HG02798 (cell line): ENCODE measurements around the gene NMB.

ENCODE experiments used
- ATAC-seq: cut with Tn5 transposase; IDR thresholded peaks from one replicate; pipeline ENCODE4 v1.9.1; 2021; ENCODE audit warnings: mild to moderate bottlenecking; ENCODE audit not compliant: unreplicated experiment, poor library complexity

NMB gene

DNA sequence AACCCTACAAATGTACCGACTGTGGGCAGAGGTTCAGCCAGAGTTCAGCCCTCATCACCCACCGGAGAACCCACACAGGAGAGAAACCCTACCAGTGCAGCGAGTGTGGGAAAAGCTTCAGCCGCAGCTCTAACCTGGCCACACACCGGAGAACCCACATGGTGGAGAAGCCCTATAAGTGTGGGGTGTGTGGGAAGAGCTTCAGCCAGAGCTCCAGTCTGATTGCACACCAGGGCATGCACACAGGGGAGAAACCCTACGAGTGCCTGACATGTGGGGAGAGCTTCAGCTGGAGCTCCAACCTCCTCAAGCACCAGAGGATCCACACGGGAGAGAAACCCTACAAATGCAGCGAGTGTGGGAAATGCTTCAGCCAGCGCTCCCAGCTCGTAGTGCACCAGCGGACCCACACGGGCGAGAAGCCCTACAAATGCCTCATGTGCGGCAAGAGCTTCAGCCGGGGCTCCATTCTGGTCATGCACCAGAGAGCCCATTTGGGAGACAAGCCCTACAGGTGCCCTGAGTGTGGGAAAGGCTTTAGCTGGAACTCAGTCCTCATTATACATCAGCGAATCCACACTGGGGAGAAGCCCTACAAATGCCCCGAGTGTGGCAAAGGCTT, 36.5 kb downstream of the NMB start:
- no peak for ATAC-seq

DNA sequence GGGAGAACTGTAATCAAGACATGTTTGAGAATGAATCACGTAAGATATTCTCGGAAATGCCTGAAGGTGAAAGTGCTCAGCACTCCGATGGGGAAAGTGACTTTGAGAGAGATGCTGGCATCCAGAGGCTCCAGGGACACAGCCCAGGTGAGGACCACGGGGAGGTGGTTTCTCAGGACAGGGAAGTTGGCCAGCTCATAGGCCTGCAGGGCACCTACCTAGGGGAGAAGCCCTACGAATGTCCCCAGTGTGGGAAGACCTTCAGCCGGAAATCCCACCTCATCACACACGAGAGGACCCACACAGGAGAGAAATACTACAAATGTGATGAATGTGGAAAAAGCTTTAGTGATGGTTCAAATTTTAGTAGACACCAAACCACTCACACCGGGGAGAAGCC, 37.4 kb downstream of the NMB start:
- ATAC-seq: no peak

DNA sequence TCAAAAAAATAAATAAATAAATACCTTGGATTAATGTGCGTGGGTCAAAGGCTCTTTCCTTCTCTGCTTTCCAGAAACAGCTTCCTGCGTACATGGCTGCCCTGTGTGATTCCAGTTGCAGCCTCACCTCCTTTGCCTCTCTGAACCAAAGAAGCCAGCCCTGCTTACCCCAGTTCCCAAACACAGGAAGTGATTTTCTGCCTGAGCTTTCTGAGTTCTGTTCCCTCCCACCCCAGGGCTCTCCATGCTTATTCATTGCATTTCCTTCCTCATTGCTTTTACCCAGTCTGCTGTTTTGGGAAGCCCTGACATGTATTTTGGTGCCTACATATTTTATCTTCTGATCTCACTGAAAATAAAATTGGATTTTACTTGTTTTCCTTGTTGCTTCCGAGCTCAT, 41.8 kb downstream of the NMB start:
- ATAC-seq: no peak

- ATAC-seq: no peak
Observed at GRCh38 chr15:84611631-84612030, 46.4 kb downstream of the NMB start.

- ATAC-seq: no peak
Observed at GRCh38 chr15:84609818-84610525, 48.0 kb downstream of the NMB start.

DNA sequence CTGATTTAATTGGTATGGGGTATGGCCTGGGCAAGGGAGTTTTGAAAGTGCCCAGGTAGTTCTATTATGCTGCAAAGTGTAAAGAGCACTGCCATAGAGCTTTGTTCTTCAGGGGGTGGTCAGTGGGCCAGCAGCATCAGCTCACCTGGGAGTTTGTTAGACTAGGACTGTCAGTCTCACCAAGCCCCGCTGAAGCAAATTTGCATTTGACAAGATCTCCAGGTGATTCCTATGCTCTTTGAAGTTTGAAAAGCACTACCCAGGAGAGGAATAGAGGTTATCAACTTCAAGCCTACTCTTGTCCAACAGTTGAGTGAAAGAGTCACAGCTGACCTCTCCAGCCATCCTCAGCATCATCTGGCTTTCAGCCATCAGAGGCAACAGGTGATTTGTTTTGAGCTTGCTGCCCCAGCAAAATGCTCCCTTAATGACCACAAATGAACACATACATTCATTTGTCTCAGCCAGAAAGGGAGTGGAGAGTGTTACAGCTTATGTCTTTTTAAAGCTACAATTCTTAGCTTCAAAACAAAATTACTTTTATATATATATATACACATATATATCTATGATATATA, 49.2 kb downstream of the NMB start:
- ATAC-seq: no peak

GRCh38 chr15:84606653-84607120, 51.3 kb downstream of the NMB start:
- ATAC-seq: no peak

DNA sequence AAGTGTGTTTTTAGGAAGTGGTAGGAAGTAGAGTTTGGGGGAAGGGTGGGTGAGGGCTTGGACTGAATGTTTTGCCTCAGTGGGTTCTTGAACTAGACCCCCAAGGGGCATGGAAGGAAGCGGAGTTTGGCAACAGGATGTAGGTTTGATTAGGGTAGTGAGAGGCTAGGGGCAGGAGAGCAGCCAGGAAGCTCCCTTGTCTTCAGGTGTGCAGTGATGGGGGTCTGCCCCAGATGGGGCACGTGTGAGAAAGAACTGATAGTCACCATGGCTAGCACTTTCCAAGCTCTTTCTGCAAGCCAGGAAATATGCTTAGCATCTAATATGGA, 52.5 kb downstream of the NMB start:
- no peak for ATAC-seq
